ENCODE data around the gene CDH4. TPM values are rescaled to one million over a fixed set of nuclear protein-coding genes. Genes with fewer than 3 reads are reported as not detected.

The CDH4 gene
- total RNA-seq, 1 experiment from 2014 or later = not detected

- CTCF ChIA-PET = no interaction called here
- intact Hi-C loops (cut with micrococcal nuclease; ENCODE audit: unreplicated experiment) = no loop called here
- in situ Hi-C loops (cut with HindIII; ENCODE audit: low pct_unique_long_range_greater_than_20kb, low sequenced_read_pairs) = no loop called here
Observed at GRCh38 chr20:61773926-61774587, 522.0 kb downstream of the CDH4 start.

GRCh38 chr20:61775423-61775822, 523.4 kb downstream of the CDH4 start:
- in situ Hi-C loops (cut with HindIII; ENCODE audit: low pct_unique_long_range_greater_than_20kb, low sequenced_read_pairs) (no loop called here), intact Hi-C loops (cut with micrococcal nuclease; ENCODE audit: unreplicated experiment) (no loop called here)
- POLR2A ChIA-PET = no interaction called here
- Histone ChIP-seq H3K4me3 (ENCODE audit: low read depth in 2 of 2, low read length in 2 of 2) (no peak overlapping the region), H3K9me3 (ENCODE audit: control insufficient read depth, insufficient read depth, low read depth, low read length) (no peaks in the 10 kb centered on the region), H3K4me1 (ENCODE audit: control insufficient read depth, insufficient read depth, low read length) (no peaks in the 10 kb centered on the region), H3K36me3 (ENCODE audit: control insufficient read depth, insufficient read depth, low read length) (no peaks in the 10 kb centered on the region), H3K27ac (ENCODE audit: low read length) (no peak overlapping the region), H3K27me3 (ENCODE audit: control insufficient read depth, insufficient read depth, low read length) (peaks cover 9% of the 10 kb centered on the region)
- TF ChIP-seq REST (IDR thresholded peaks at IDR 0.05; ENCODE audit: insufficient read depth in 1 of 2, low read depth in 2 of 2, low read length in 1 of 2) (no peak), POLR2AphosphoS5 (IDR thresholded peaks at IDR 0.05; ENCODE audit: low read depth, low read length) (no peak), SIN3A (IDR thresholded peaks at IDR 0.05; ENCODE audit: borderline replicate concordance, insufficient read depth, low read depth, low read length) (no peak), TCF7L2 (IDR thresholded peaks at IDR 0.05; ENCODE audit: low read depth, low read length) (no peak), CTCF (IDR thresholded peaks at IDR 0.05) (no peak)
- DNase-seq (ENCODE audit: low read depth, low spot score) = no peak
- CTCF ChIA-PET = no interaction called here
- no peak for ATAC-seq
- BruUV-seq (replicated peaks) = no TSS peak

More at GRCh38 chr20:61773926-61774587, 522.0 kb downstream of the CDH4 start:
- Histone ChIP-seq H3K9me3 (ENCODE audit: control insufficient read depth, insufficient read depth, low read depth, low read length) (no peaks in the 10 kb centered on the region), H3K27me3 (ENCODE audit: control insufficient read depth, insufficient read depth, low read length) (peaks cover 14% of the 10 kb centered on the region), H3K27ac (ENCODE audit: low read length) (no peak overlapping the region), H3K36me3 (ENCODE audit: control insufficient read depth, insufficient read depth, low read length) (no peaks in the 10 kb centered on the region), H3K4me3 (ENCODE audit: low read depth in 2 of 2, low read length in 2 of 2) (no peak overlapping the region), H3K4me1 (ENCODE audit: control insufficient read depth, insufficient read depth, low read length) (no peaks in the 10 kb centered on the region)
- POLR2A ChIA-PET = no interaction called here
- no TSS peak for BruUV-seq (replicated peaks)
- TF ChIP-seq TCF7L2 (IDR thresholded peaks at IDR 0.05; ENCODE audit: low read depth, low read length) (no peak), REST (IDR thresholded peaks at IDR 0.05; ENCODE audit: insufficient read depth in 1 of 2, low read depth in 2 of 2, low read length in 1 of 2) (no peak), POLR2AphosphoS5 (IDR thresholded peaks at IDR 0.05; ENCODE audit: low read depth, low read length) (no peak), SIN3A (IDR thresholded peaks at IDR 0.05; ENCODE audit: borderline replicate concordance, insufficient read depth, low read depth, low read length) (no peak), CTCF (IDR thresholded peaks at IDR 0.05) (no peak)
- ATAC-seq = no peak
- no peak for DNase-seq (ENCODE audit: low read depth, low spot score)
